IMR-90 (cell line): ENCODE data around the gene ULBP2. TPM values are rescaled to one million over a fixed set of nuclear protein-coding genes. Genes with fewer than 3 reads are reported as not detected.
A peak's percentile ranks its signal among the peaks of the same experiment; 100 is the strongest.

Experiments
- ATAC-seq: fragments of 200-7000 bp; cut with Tn5 transposase; 2 replicates; pipeline ENCODE4 v1.9.1; 2020; ENCODE audit warnings: low read depth, mild to moderate bottlenecking, moderate library complexity
- BruUV-seq: library from RNA; stranded (reverse); fragments of 400-500 nt; replicated peaks from 2 replicates; lab custom pipeline; 2021; lab: Mats Ljungman, UMichigan
- CTCF ChIA-PET: fragments of 300-600 bp; formaldehyde crosslinking; extraction: SDS; loops from one replicate; lab custom pipeline; 2021; ENCODE audit warnings: antibody characterized with exemption; lab: Yijun Ruan, JAX
- POLR2A ChIA-PET: fragments of 300-600 bp; sonication (Branson Sonifier 250); formaldehyde crosslinking; loops from one replicate; lab custom pipeline; 2022; ENCODE audit warnings: antibody characterized with exemption; ENCODE audit not compliant: unreplicated experiment; lab: Charles Lee
- DNase-seq: peaks from one replicate; pipeline ENCODE4 v3.0.0; 2013
- H2AFZ ChIP-seq: replicated peaks from 2 replicates; pipeline ENCODE3; 2013; ENCODE audit warnings: low read length, mild to moderate bottlenecking; ENCODE audit not compliant: poor library complexity
- H2AK5ac ChIP-seq: 2 replicates; pipeline ENCODE4 v1.6.1; 2013; ENCODE audit warnings: low read depth, low read length, inconsistent platforms
- H2AK9ac ChIP-seq: replicated peaks from 2 replicates; pipeline ENCODE3; 2013; ENCODE audit warnings: mild to moderate bottlenecking, low read depth, low read length, moderate library complexity; ENCODE audit not compliant: poor library complexity
- H2BK120ac ChIP-seq: 2 replicates; pipeline ENCODE4 v1.6.1; 2013; ENCODE audit warnings: low read depth, low read length, inconsistent platforms
- H2BK15ac ChIP-seq: 3 replicates; pipeline ENCODE4 v1.6.1; 2013; ENCODE audit warnings: low read depth, low read length, inconsistent platforms
- H2BK20ac ChIP-seq: 2 replicates; pipeline ENCODE4 v1.6.1; 2013; ENCODE audit warnings: low read depth, mild to moderate bottlenecking, inconsistent platforms, low read length, moderate library complexity
- H2BK5ac ChIP-seq: 2 replicates; pipeline ENCODE4 v1.6.1; 2013; ENCODE audit warnings: mild to moderate bottlenecking, low read depth, low read length, inconsistent platforms; ENCODE audit not compliant: poor library complexity, severe bottlenecking
- H3K14ac ChIP-seq: replicated peaks from 2 replicates; pipeline ENCODE4 v1.6.1; 2013; ENCODE audit warnings: low read depth, low read length, inconsistent platforms
- H3K18ac ChIP-seq: 2 replicates; pipeline ENCODE4 v1.6.1; 2013; ENCODE audit warnings: low read depth, low read length, control low read depth
- H3K23ac ChIP-seq: 2 replicates; pipeline ENCODE4 v1.6.1; 2013; ENCODE audit warnings: low read depth, low read length, inconsistent platforms
- H3K27ac ChIP-seq: 2 replicates; pipeline ENCODE4 v1.5.1; 2013; ENCODE audit warnings: mild to moderate bottlenecking, control low read depth, low read length; ENCODE audit not compliant: insufficient read depth
- H3K27me3 ChIP-seq: 2 replicates; pipeline ENCODE4 v1.6.1; 2013; ENCODE audit warnings: low read length; ENCODE audit not compliant: control insufficient read depth, insufficient read depth
- H3K36me3 ChIP-seq: 2 replicates; pipeline ENCODE4 v1.6.1; 2013; ENCODE audit warnings: low read length, mixed read lengths; ENCODE audit not compliant: control insufficient read depth, insufficient read depth
- H3K4ac ChIP-seq: 2 replicates; pipeline ENCODE4 v1.6.1; 2013; ENCODE audit warnings: low read depth, low read length, inconsistent platforms
- H3K4me1 ChIP-seq: 2 replicates; pipeline ENCODE4 v1.6.1; 2013; ENCODE audit warnings: low read length, mixed read lengths; ENCODE audit not compliant: control insufficient read depth, insufficient read depth
- H3K4me2 ChIP-seq: 2 replicates; pipeline ENCODE4 v1.6.1; 2013; ENCODE audit warnings: low read depth, mild to moderate bottlenecking, control low read depth, low read length, moderate library complexity
- H3K4me3 ChIP-seq: 2 replicates; pipeline ENCODE4 v1.5.1; 2013; ENCODE audit warnings: low read depth, mild to moderate bottlenecking, control low read depth, low read length, moderate library complexity; ENCODE audit not compliant: insufficient read depth
- H3K56ac ChIP-seq: 2 replicates; pipeline ENCODE4 v1.6.1; 2013; ENCODE audit warnings: low read length, inconsistent platforms; ENCODE audit not compliant: insufficient read depth; ENCODE audit errors: extremely low read depth
- H3K79me1 ChIP-seq, 2 experiments: 2 replicates each; pipeline ENCODE4 v1.6.1; 2013; ENCODE audit warnings: low read length in 2 of 2, inconsistent platforms in 1 of 2, low read depth in 1 of 2
- H3K9ac ChIP-seq: 2 replicates; pipeline ENCODE4 v1.6.1; 2013; ENCODE audit warnings: low read depth, low read length, control low read depth
- H3K9me1 ChIP-seq: 2 replicates; pipeline ENCODE4 v1.6.1; 2013; ENCODE audit warnings: low read length, inconsistent platforms; ENCODE audit not compliant: insufficient read depth
- H3K9me3 ChIP-seq: 2 replicates; pipeline ENCODE4 v1.6.1; 2013; ENCODE audit warnings: low read length; ENCODE audit not compliant: control insufficient read depth, insufficient read depth
- H4K20me1 ChIP-seq: 2 replicates; pipeline ENCODE4 v1.6.1; 2013; ENCODE audit warnings: low read length, inconsistent platforms; ENCODE audit not compliant: insufficient read depth
- H4K5ac ChIP-seq: 2 replicates; pipeline ENCODE4 v1.6.1; 2013; ENCODE audit warnings: mild to moderate bottlenecking, low read depth, low read length, control low read depth
- H4K8ac ChIP-seq, 2 experiments: 2 replicates each; pipeline ENCODE4 v1.6.1; 2013; ENCODE audit warnings: low read depth in 2 of 2, low read length in 2 of 2, control low read depth in 1 of 2, inconsistent platforms in 1 of 2
- H4K91ac ChIP-seq: 2 replicates; pipeline ENCODE4 v1.6.1; 2013; ENCODE audit warnings: low read depth, low read length, inconsistent platforms; ENCODE audit not compliant: insufficient read depth
- CEBPB ChIP-seq: IDR thresholded peaks from 2 replicates; pipeline ENCODE4 v1.6.1; 2012; ENCODE audit warnings: low read depth, low read length, improper control_type of control experiment
- WGBS, 2 experiments: methylation state at CpG; one replicate each; pipeline versions ENCODE4 v1.1.5 to v1.1.7; 2013; ENCODE audit warnings: missing lambda C conversion rate in 2 of 2; ENCODE audit not compliant: insufficient read length in 1 of 2; ENCODE audit errors: extremely low coverage in 2 of 2; 5-methylcytosine and 5-hydroxymethylcytosine counted together
- dilution Hi-C: fragments of 300-500 bp; cut with HindIII; formaldehyde crosslinking; loops from one replicate; pipeline ENCODE4 v1.14.3; 2018; ENCODE audit warnings: low sequenced_read_pairs; ENCODE audit not compliant: unreplicated experiment
- in situ Hi-C: fragments of 300-500 bp; cut with MboI; formaldehyde crosslinking; loops from 3 replicates; pipeline ENCODE4 v1.14.3; 2019; ENCODE audit warnings: low sequenced_read_pairs, inconsistent platforms, mixed read lengths
- intact Hi-C: fragments of 100-400 bp; cut with micrococcal nuclease; formaldehyde crosslinking; loops from 2 replicates; pipeline ENCODE4 v1.10.0; 2022
- polyA plus RNA-seq, 3 experiments: library from polyadenylated mRNA; depleted of rRNA; stranded (reverse); fragments of >200 nt; gene quantifications; 2 replicates each; pipeline ENCODE4 v1.2.3, GENCODE V29; 2012; ENCODE audit warnings: low replicate concordance in 1 of 3
- total RNA-seq: library from RNA; depleted of rRNA; stranded (reverse); fragments of >200 nt; gene quantifications from 2 replicates; pipeline ENCODE4 v1.2.3, GENCODE V29; 2012
- TF ChIP-seq, protein P1 (sequence below): fragments of 150-350 bp; IDR thresholded peaks from 2 replicates; pipeline ENCODE4 v1.6.1; 2016; ENCODE audit warnings: low read depth, mild to moderate bottlenecking, low read length, moderate library complexity, borderline replicate concordance

ULBP2 gene
- total and polyA plus RNA-seq, 2 of the 4 experiments (the other 2 are of a cell fraction) = 7.9 to 16.2 TPM

- DNase-seq = peak; percentile 87
- H2BK5ac ChIP-seq = peak overlapping the region; percentile 76
- WGBS, 2 experiments = 39% methylated on average over 4 of the region's 7 CpGs; no CpG with 5 or more reads in 1 of the 2 experiments
- H3K9me3 ChIP-seq = no peaks in the 10 kb centered on the region
- H2BK20ac ChIP-seq = peak overlapping the region; percentile 60; the same call in 1 of the 2 replicates
- H3K79me1 ChIP-seq = peaks cover 0 to 11% of the 10 kb centered on the region in 2 experiments; a peak in 1 of 4 replicates
- H2BK15ac ChIP-seq = peak overlapping the region; percentile 71; the same call in 2 of the 3 replicates
- H3K18ac ChIP-seq = peak overlapping the region; percentile 30
- peaks cover 26% of the 10 kb centered on the region for H3K4me1 ChIP-seq
- ChIA-PET POLR2A (no interaction called here), CTCF (interaction anchor here (0.6 kb wide), 1 partner anchor 866 kb away, joined by 7 read pairs; no protein-coding TSS in a partner anchor)
- no peak overlapping the region for H3K9ac ChIP-seq
- no TSS peak for BruUV-seq
- no peak overlapping the region for H3K56ac ChIP-seq
- H3K14ac ChIP-seq = peak overlapping the region; percentile 34; the same call in 1 of the 2 replicates
- peak overlapping the region; percentile 79; the same call in 1 of the 2 replicates for H2BK120ac ChIP-seq
- H3K27ac ChIP-seq = peak overlapping the region; percentile 54; the same call in 1 of the 2 replicates
- TF ChIP-seq CEBPB = peak; percentile 18; the same call in 1 of the 2 replicates
- TF ChIP-seq, protein P1, sequence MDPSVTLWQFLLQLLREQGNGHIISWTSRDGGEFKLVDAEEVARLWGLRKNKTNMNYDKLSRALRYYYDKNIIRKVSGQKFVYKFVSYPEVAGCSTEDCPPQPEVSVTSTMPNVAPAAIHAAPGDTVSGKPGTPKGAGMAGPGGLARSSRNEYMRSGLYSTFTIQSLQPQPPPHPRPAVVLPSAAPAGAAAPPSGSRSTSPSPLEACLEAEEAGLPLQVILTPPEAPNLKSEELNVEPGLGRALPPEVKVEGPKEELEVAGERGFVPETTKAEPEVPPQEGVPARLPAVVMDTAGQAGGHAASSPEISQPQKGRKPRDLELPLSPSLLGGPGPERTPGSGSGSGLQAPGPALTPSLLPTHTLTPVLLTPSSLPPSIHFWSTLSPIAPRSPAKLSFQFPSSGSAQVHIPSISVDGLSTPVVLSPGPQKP = no peak
- dilution Hi-C loops (no loop called here), intact Hi-C loops (no loop called here), in situ Hi-C loops (no loop called here)
- no peaks in the 10 kb centered on the region for H3K27me3 ChIP-seq
- H2AK9ac ChIP-seq = no peak overlapping the region
- H4K5ac ChIP-seq = peak overlapping the region; percentile 47
- peak overlapping the region; percentile 82 for H3K4ac ChIP-seq
- H4K8ac ChIP-seq = peak overlapping the region; percentile 14 to 87; a peak in 2 of 4 replicates
- no peak overlapping the region for H3K4me3 ChIP-seq
- H3K36me3 ChIP-seq = no peaks in the 10 kb centered on the region
- H3K4me2 ChIP-seq = 0 out of 2 replicates have a peak overlapping the region, but pooled peaks have one; percentile 4
- peak; percentile 86 for ATAC-seq
- H4K20me1 ChIP-seq = no peaks in the 10 kb centered on the region
- H4K91ac ChIP-seq = peak overlapping the region; percentile 68; the same call in 1 of the 2 replicates
- H3K9me1 ChIP-seq = peaks cover 23% of the 10 kb centered on the region
- H3K23ac ChIP-seq = no peak overlapping the region
- peak overlapping the region; percentile 30; the same call in 1 of the 2 replicates for H2AK5ac ChIP-seq
- H2AFZ ChIP-seq = peak overlapping the region; percentile 83
Observed at GRCh38 chr6:149895048-149895590, 46.7 kb upstream of the ULBP2 start.
